HAP-1 (cell line): ENCODE measurements around the gene DGKE.

Source experiments
- DNase-seq, 2 experiments: peaks; one replicate each; pipeline ENCODE4 v3.0.0-alpha.2; 2016 to 2020; ENCODE audit warnings: low spot score in 2 of 2
- H3K27me3 ChIP-seq: fragments of 250-450 bp; sonication (Bioruptor Pico); 2 replicates; pipeline ENCODE4 v1.5.1; 2020; ENCODE audit warnings: low read depth, mild to moderate bottlenecking, moderate library complexity
- H3K36me3 ChIP-seq: fragments of 250-450 bp; sonication (Bioruptor Pico); replicated peaks from 2 replicates; pipeline ENCODE4 v1.5.1; 2020; ENCODE audit warnings: mild to moderate bottlenecking
- H3K4me1 ChIP-seq: fragments of 250-450 bp; sonication (Bioruptor Pico); 2 replicates; pipeline ENCODE4 v1.5.1; 2020; ENCODE audit warnings: mild to moderate bottlenecking
- H3K4me3 ChIP-seq: fragments of 250-450 bp; sonication (Bioruptor Pico); 2 replicates; pipeline ENCODE4 v1.5.1; 2020; ENCODE audit warnings: mild to moderate bottlenecking, moderate library complexity
- H3K9me3 ChIP-seq: fragments of 250-450 bp; sonication (Bioruptor Pico); 2 replicates; pipeline ENCODE4 v1.5.1; 2020; ENCODE audit warnings: mild to moderate bottlenecking, moderate library complexity
- in situ Hi-C: fragments of 300-500 bp; cut with MboI; formaldehyde crosslinking; loops from 3 replicates; pipeline ENCODE4 v1.14.3; 2020; ENCODE audit warnings: low sequenced_read_pairs, inconsistent platforms, mixed read lengths

Gene DGKE

GRCh38 chr17:56842577-56842976 is 8.6 kb downstream of the DGKE start:
- in situ Hi-C loops, result no loop called here
- H3K4me3 ChIP-seq, result no peak overlapping the region
- H3K36me3 ChIP-seq, result peaks cover 11% of the 10 kb centered on the region
- DNase-seq, result peak in 1 of 2 experiments; percentile 87
- no peaks in the 10 kb centered on the region for H3K9me3 ChIP-seq
- H3K27me3 ChIP-seq, result no peaks in the 10 kb centered on the region
- H3K4me1 ChIP-seq, result peaks cover 14% of the 10 kb centered on the region

DNA sequence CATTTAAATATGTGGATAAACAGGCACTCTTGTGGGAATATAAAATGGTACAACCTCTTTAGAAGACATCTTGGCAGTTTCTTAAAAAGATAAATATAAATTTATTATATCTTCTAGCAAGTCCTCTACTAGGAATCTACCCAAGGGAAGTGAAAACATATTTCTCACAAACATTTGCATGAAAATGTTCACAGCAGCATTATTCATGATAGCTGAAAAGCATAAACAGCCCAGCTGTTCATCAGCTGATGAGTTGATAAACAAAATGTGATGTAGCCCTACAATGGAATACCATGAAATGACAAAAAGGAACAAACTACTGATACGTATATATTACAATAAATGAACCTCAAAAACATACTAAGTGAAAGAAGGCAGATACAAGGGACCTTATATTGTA is 12.0 kb downstream of the DGKE start:
- Histone ChIP-seq H3K36me3 (peaks cover 22% of the 10 kb centered on the region), H3K4me3 (no peak overlapping the region), H3K9me3 (no peaks in the 10 kb centered on the region), H3K4me1 (peaks cover 9% of the 10 kb centered on the region), H3K27me3 (no peaks in the 10 kb centered on the region)
- in situ Hi-C loops, result no loop called here
- DNase-seq, result no peak

DNA sequence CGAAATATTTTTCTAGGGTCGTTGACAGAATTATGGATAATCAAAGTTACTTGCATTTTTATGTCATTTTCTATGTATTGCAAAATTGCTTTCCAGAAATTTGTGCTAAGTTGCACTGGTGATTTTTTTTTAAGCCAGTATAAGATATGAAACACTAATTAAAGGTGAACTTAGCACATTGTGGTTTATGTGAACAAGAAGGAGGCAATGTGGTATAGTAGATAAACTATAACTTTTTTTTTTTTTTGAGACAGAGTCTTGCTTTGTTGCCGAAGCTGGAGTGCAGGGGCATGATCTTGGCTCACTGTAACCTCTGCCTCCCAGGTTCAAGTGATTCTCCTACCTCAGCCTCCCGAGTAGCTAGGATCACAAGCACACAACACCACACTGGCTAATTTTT is 13.2 kb downstream of the DGKE start:
- peaks cover 9% of the 10 kb centered on the region; the same call in 1 of the 2 replicates for H3K4me1 ChIP-seq
- in situ Hi-C loops, result no loop called here
- H3K9me3 ChIP-seq, result no peaks in the 10 kb centered on the region
- H3K36me3 ChIP-seq, result peaks cover 29% of the 10 kb centered on the region
- no peaks in the 10 kb centered on the region for H3K27me3 ChIP-seq
- DNase-seq, result no peak
- H3K4me3 ChIP-seq, result no peak overlapping the region

GRCh38 chr17:56849131-56849530 is 15.2 kb downstream of the DGKE start:
- Histone ChIP-seq H3K27me3 (no peaks in the 10 kb centered on the region), H3K36me3 (peaks cover 29% of the 10 kb centered on the region), H3K4me3 (no peak overlapping the region), H3K9me3 (no peaks in the 10 kb centered on the region), H3K4me1 (0 out of 2 replicates have a peak, but pooled peaks cover 4% of the 10 kb centered on the region)
- no peak for DNase-seq
- in situ Hi-C loops, result no loop called here

- H3K9me3 ChIP-seq, result no peaks in the 10 kb centered on the region
- peaks cover 26% of the 10 kb centered on the region for H3K36me3 ChIP-seq
- no peaks in the 10 kb centered on the region for H3K27me3 ChIP-seq
- 0 out of 2 replicates have a peak, but pooled peaks cover 4% of the 10 kb centered on the region for H3K4me1 ChIP-seq
- H3K4me3 ChIP-seq, result no peak overlapping the region
- DNase-seq, result no peak
- in situ Hi-C loops, result no loop called here
These were observed 16.6 kb downstream of the DGKE start for GRCh38 chr17:56850591-56850990.

DNA sequence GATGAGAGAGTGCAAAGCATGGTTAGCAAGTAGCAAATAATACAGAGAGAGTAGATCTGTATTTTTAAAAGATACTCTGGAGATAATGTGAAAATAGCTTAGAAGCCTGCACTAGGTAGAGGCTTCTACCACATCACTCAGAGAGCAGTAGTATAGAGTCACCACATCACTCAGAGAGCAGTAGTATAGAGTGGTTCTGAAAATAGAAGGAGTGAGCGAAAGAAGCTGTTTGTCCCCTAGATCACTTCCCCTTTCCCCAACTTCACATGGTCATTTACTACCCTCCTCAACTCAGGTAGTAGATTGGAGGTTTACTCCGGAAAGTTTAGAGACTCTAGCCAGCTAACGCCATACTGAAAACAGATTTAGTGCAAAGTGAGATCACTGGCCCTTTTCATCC is 17.1 kb downstream of the DGKE start:
- DNase-seq, result no peak
- H3K4me1 ChIP-seq, result 0 out of 2 replicates have a peak, but pooled peaks cover 4% of the 10 kb centered on the region
- H3K9me3 ChIP-seq, result no peaks in the 10 kb centered on the region
- in situ Hi-C loops, result no loop called here
- no peak overlapping the region for H3K4me3 ChIP-seq
- no peaks in the 10 kb centered on the region for H3K27me3 ChIP-seq
- peaks cover 26% of the 10 kb centered on the region for H3K36me3 ChIP-seq

GRCh38 chr17:56861899-56862298 is 27.9 kb downstream of the DGKE start:
- peaks cover 30% of the 10 kb centered on the region for H3K36me3 ChIP-seq
- no peaks in the 10 kb centered on the region for H3K4me1 ChIP-seq
- no peaks in the 10 kb centered on the region for H3K9me3 ChIP-seq
- DNase-seq, result no peak
- no peaks in the 10 kb centered on the region for H3K27me3 ChIP-seq
- in situ Hi-C loops, result no loop called here
- no peak overlapping the region for H3K4me3 ChIP-seq

DNA sequence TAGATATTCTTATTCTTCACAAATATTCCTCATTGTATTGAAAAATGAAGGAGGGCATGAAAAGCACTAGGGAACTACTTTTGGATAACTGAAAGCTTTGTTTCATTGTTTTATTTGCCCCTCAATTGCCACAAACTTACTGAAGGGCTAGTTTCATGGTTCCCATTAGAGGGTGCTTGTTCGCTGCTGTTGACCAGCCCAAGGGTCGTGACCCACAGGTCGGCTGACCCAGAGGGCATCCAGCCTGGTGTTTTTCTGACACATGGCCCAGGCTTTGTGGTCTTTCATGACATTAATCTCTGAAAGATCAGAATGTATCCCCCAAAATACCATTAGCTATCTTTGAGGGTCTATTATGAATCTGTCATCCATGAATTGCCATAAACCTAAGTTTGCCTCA is 30.0 kb downstream of the DGKE start:
- Histone ChIP-seq H3K27me3 (no peaks in the 10 kb centered on the region), H3K36me3 (peaks cover 19% of the 10 kb centered on the region), H3K4me1 (no peaks in the 10 kb centered on the region), H3K9me3 (no peaks in the 10 kb centered on the region), H3K4me3 (no peak overlapping the region)
- DNase-seq, result no peak
- in situ Hi-C loops, result no loop called here

DNA sequence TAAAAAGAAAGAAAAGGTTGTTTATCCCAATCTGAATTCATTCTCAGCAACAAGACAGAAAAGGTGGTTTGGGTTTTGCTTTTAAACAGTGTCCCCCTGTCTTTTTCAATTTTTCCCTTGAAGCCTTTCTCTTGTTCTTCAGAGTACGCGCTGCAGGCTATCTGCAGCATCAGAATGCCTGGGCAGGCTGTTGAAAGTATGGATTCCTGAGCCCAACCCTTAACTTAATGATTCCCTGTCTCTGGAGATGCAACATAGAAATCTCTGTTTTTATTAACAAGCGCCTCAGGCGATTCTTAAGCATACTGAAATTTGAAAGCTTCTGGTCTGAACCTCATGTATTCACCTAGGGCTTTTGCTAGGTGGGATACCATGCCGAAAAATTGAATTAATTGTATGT is 32.1 kb downstream of the DGKE start:
- Histone ChIP-seq H3K27me3 (no peaks in the 10 kb centered on the region), H3K9me3 (no peaks in the 10 kb centered on the region), H3K4me1 (no peaks in the 10 kb centered on the region), H3K36me3 (peaks cover 19% of the 10 kb centered on the region), H3K4me3 (no peak overlapping the region)
- DNase-seq, result no peak
- in situ Hi-C loops, result no loop called here

GRCh38 chr17:56866496-56866895 is 32.5 kb downstream of the DGKE start:
- DNase-seq, result no peak
- no peak overlapping the region for H3K4me3 ChIP-seq
- in situ Hi-C loops, result no loop called here
- no peaks in the 10 kb centered on the region for H3K9me3 ChIP-seq
- no peaks in the 10 kb centered on the region for H3K4me1 ChIP-seq
- H3K27me3 ChIP-seq, result no peaks in the 10 kb centered on the region
- H3K36me3 ChIP-seq, result peaks cover 17% of the 10 kb centered on the region

DNA sequence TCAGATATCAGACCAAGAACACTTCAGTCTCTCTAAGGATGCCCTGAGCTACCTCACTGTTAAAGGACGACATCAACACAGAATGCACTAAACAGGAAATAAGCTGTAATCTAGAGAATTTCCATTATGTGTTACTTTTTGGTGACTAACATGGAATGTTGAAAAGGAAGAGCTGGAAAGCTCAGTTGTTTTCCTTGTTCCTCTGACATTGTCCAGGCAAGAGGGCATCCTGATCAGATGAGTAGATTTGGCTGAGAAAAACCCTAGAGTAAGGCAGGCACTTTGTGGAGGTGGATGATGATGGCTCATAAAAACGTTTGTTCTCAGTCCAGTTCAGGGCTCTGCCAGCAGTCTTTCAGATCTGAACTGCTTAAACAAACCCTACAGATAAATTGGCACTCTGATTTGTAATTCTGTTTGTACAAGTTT is 34.0 kb downstream of the DGKE start:
- H3K36me3 ChIP-seq, result peaks cover 6% of the 10 kb centered on the region
- no peak for DNase-seq
- in situ Hi-C loops, result no loop called here

DNA sequence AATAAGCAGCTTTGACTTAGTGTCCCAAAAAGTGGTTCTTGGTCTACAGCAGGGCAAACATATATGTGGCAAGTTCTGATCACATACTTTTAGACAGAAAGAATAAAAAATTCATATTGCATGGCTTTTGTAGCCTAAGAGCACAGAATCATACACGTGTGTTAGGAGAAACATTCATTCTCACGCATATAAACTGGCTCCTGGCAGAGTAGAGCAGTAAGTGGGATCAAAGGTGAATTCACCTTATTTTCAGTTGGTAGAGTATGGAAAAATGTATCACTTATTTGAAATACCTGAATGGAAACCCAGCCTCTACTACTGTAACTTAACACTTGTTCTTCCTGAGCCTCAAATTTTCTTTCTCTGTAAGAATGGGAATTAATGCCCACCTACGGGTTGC is 34.8 kb downstream of the DGKE start:
- Histone ChIP-seq H3K27me3 (no peaks in the 10 kb centered on the region), H3K9me3 (no peaks in the 10 kb centered on the region), H3K4me3 (no peak overlapping the region), H3K4me1 (no peaks in the 10 kb centered on the region), H3K36me3 (peaks cover 6% of the 10 kb centered on the region)
- in situ Hi-C loops, result no loop called here
- no peak for DNase-seq

More for the DNA sequence above, 34.0 kb downstream of the DGKE start:
- Histone ChIP-seq H3K27me3 (no peaks in the 10 kb centered on the region), H3K4me3 (no peak overlapping the region), H3K4me1 (no peaks in the 10 kb centered on the region), H3K9me3 (no peaks in the 10 kb centered on the region)

DNA sequence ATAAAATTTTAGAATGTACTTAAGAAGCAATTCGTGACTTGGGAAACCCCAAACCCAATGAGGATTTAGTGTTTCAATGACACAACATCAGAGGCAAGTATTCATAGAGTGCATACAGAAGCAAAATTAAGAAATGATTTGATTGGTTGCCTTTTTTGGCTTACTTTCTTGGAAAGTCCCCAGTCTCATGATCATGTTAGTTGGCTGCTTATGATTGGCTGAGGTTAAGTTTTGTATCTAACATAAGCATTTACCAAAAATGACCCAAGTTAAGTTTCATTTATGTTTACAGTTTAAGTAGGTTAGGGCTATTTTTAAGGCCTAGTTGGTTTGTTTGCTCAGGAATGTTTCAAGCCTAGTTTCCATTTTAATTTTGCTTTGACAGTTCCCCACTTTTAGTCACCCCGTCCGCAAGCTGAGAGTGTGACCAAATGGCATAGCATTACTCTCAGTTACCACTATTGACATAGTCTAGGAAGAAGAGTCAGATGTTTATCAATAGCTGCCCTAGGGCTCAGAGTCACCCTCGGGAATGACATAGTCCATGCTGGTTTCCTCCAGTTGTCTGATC is 36.2 kb downstream of the DGKE start:
- in situ Hi-C loops, result no loop called here

GRCh38 chr17:56876766-56877179 is 42.8 kb downstream of the DGKE start:
- in situ Hi-C loops, result no loop called here
- no peak for DNase-seq

More for the DNA sequence above, 36.2 kb downstream of the DGKE start:
- Histone ChIP-seq H3K4me1 (no peaks in the 10 kb centered on the region), H3K4me3 (no peak overlapping the region), H3K36me3 (no peaks in the 10 kb centered on the region; the same call in 1 of the 2 replicates), H3K9me3 (no peaks in the 10 kb centered on the region), H3K27me3 (no peaks in the 10 kb centered on the region)
- DNase-seq, result no peak

DNA sequence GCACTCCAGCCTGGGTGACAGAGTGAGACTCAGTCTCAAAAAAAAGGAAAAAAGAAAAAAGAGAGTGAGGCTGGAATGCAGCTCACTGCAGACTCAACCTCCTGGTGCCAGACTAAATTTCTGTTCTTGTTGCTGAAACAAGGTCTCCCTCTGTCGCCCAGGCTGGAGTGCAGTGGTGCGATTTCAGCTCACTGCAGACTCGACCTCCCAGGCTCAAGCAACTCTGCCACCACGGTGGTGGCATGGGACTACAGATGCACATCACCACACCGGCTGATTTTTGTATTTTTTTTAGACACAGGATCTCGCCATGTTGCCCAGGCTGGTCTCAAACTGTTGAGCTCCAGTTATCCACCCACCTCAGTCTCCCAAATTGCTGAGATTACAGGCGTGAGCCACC is 45.3 kb downstream of the DGKE start:
- no peak overlapping the region for H3K4me3 ChIP-seq
- no peaks in the 10 kb centered on the region; the same call in 1 of the 2 replicates for H3K36me3 ChIP-seq
- DNase-seq, result no peak
- H3K27me3 ChIP-seq, result no peaks in the 10 kb centered on the region
- in situ Hi-C loops, result no loop called here
- no peaks in the 10 kb centered on the region for H3K4me1 ChIP-seq
- H3K9me3 ChIP-seq, result no peaks in the 10 kb centered on the region

More at GRCh38 chr17:56876766-56877179, 42.8 kb downstream of the DGKE start:
- no peak overlapping the region for H3K4me3 ChIP-seq
- H3K27me3 ChIP-seq, result no peaks in the 10 kb centered on the region
- no peaks in the 10 kb centered on the region for H3K4me1 ChIP-seq
- no peaks in the 10 kb centered on the region; the same call in 1 of the 2 replicates for H3K36me3 ChIP-seq
- no peaks in the 10 kb centered on the region for H3K9me3 ChIP-seq
